HepG2 (cell line): ENCODE results near the gene SCFD2. TPM values are rescaled to one million over a fixed set of nuclear protein-coding genes. Genes with fewer than 3 reads are reported as not detected.

Experiments
- ATAC-seq: fragments of 200-7000 bp; cut with Tn5 transposase; 3 replicates; pipeline ENCODE4 v1.9.1; 2020; ENCODE audit warnings: mild to moderate bottlenecking, moderate library complexity
- BruUV-seq: library from RNA; stranded (reverse); fragments of 400-500 nt; replicated peaks from 2 replicates; lab custom pipeline; 2021; lab: Mats Ljungman, UMichigan
- CTCF ChIA-PET: fragments of 300-600 bp; formaldehyde crosslinking; extraction: SDS; loops from one replicate; lab custom pipeline; 2021; ENCODE audit warnings: low total read pairs, inconsistent platforms, low intra/inter-chr PET ratio; lab: Yijun Ruan, JAX
- POLR2A ChIA-PET: fragments of 350-600 bp; sonication (Branson Sonifier 250); formaldehyde crosslinking; loops from one replicate; lab custom pipeline; 2020; ENCODE audit warnings: antibody characterized with exemption, inconsistent platforms; lab: Yijun Ruan, JAX
- DNase-seq: peaks from one replicate; pipeline ENCODE4 v3.0.0-alpha.2; 2015; ENCODE audit warnings: low spot score
- FAIRE-seq: peaks from 3 replicates; lab custom pipeline; 2011; peaks lifted over from hg19 to GRCh38; lab: Jason Lieb, UNC
- H2AFZ ChIP-seq: one replicate; pipeline ENCODE4 v1.6.1; 2011; ENCODE audit warnings: low read length, inconsistent platforms
- H3K27ac ChIP-seq: fragments of 300-600 bp; 3 replicates; pipeline ENCODE4 v1.8.0; 2011; ENCODE audit warnings: mixed run types, mild to moderate bottlenecking, mixed read lengths, low read length, inconsistent platforms; ENCODE audit not compliant: insufficient read depth; ENCODE audit errors: extremely low read length
- H3K27me3 ChIP-seq, 2 experiments: fragments of 200-600 bp in 1 of 2; 2 replicates in 1 of 2; 3 replicates in 1 of 2; pipeline versions ENCODE4 v1.6.0 to v1.8.0; 2011; ENCODE audit warnings: low read length in 2 of 2, mild to moderate bottlenecking in 2 of 2, moderate library complexity in 2 of 2, inconsistent platforms in 1 of 2; ENCODE audit not compliant: insufficient read depth in 2 of 2, control insufficient read depth in 1 of 2
- H3K36me3 ChIP-seq, 2 experiments: fragments of 200-600 bp in 1 of 2; replicated peaks in 1 of 2; 2 replicates in 1 of 2; 3 replicates in 1 of 2; pipeline versions ENCODE4 v1.5.1 to v1.8.0; 2011; ENCODE audit warnings: low read length in 2 of 2, inconsistent platforms in 1 of 2; ENCODE audit not compliant: insufficient read depth in 2 of 2, control insufficient read depth in 1 of 2
- H3K4me1 ChIP-seq: 2 replicates; pipeline ENCODE4 v1.5.1; 2012; ENCODE audit warnings: low read length, inconsistent platforms; ENCODE audit not compliant: insufficient read depth
- H3K4me2 ChIP-seq: 2 replicates; pipeline ENCODE4 v1.6.0; 2011; ENCODE audit warnings: low read depth, low read length, inconsistent platforms
- H3K4me3 ChIP-seq, 3 experiments: fragments of 200-600 bp in 1 of 3; sonication (generic), shearing (Covaris generic) in 1 of 3; replicated peaks in 1 of 3; 2 replicates each; pipeline ENCODE4 v1.5.1; 2011 to 2016; ENCODE audit warnings: low read length in 3 of 3, inconsistent platforms in 2 of 3, low read depth in 2 of 3, mild to moderate bottlenecking in 2 of 3, control low read depth in 1 of 3, mixed read lengths in 1 of 3; ENCODE audit not compliant: insufficient read depth in 1 of 3
- H3K79me2 ChIP-seq: one replicate; pipeline ENCODE4 v1.6.1; 2011; ENCODE audit warnings: low read length, inconsistent platforms; ENCODE audit not compliant: insufficient read depth
- H3K9ac ChIP-seq: 2 replicates; pipeline ENCODE4 v1.6.0; 2011; ENCODE audit warnings: mild to moderate bottlenecking, low read depth, low read length, inconsistent platforms; ENCODE audit not compliant: insufficient read depth
- H3K9me3 ChIP-seq: 2 replicates; pipeline ENCODE4 v1.5.1; 2012; ENCODE audit warnings: mild to moderate bottlenecking, low read length
- H4K20me1 ChIP-seq: 2 replicates; pipeline ENCODE4 v1.6.0; 2011; ENCODE audit warnings: inconsistent platforms, mild to moderate bottlenecking, low read length, moderate library complexity; ENCODE audit not compliant: insufficient read depth
- CENPBD1 ChIP-seq: sonication (generic); formaldehyde crosslinking; IDR thresholded peaks from 2 replicates; pipeline ENCODE4 v1.8.0; 2022; ENCODE audit warnings: missing genetic modification reagents, low read depth, mild to moderate bottlenecking, borderline replicate concordance
- ELF3 ChIP-seq: IDR thresholded peaks from 2 replicates; pipeline ENCODE4 v1.6.1; 2016; ENCODE audit warnings: missing genetic modification reagents, missing compliant biosample characterization
- IKZF4 ChIP-seq: sonication (generic); formaldehyde crosslinking; IDR thresholded peaks from 2 replicates; pipeline ENCODE4 v1.5.1; 2020; ENCODE audit warnings: borderline replicate concordance, mild to moderate bottlenecking, low read depth, missing genetic modification reagents; ENCODE audit errors: not compliant biosample characterization
- JUND ChIP-seq: sonication (generic); formaldehyde crosslinking; IDR thresholded peaks from 2 replicates; pipeline ENCODE4 v1.8.0; 2022; ENCODE audit warnings: mild to moderate bottlenecking, missing genetic modification reagents
- TERF1 ChIP-seq: sonication (generic); formaldehyde crosslinking; IDR thresholded peaks from 2 replicates; pipeline ENCODE4 v1.8.0; 2022; ENCODE audit warnings: mild to moderate bottlenecking, missing genetic modification reagents, moderate library complexity
- ZNF124 ChIP-seq: sonication (generic); formaldehyde crosslinking; IDR thresholded peaks from 2 replicates; pipeline ENCODE4 v1.4.0; 2020; ENCODE audit warnings: missing genetic modification reagents
- ZNF24 ChIP-seq: fragments of 450-650 bp; IDR thresholded peaks from 2 replicates; pipeline ENCODE4 v1.6.1; 2017; ENCODE audit warnings: antibody characterized with exemption, mild to moderate bottlenecking
- ZNF432 ChIP-seq: sonication (generic); formaldehyde crosslinking; IDR thresholded peaks from 2 replicates; pipeline ENCODE4 v1.5.0; 2020; ENCODE audit warnings: missing genetic modification reagents, mild to moderate bottlenecking, borderline replicate concordance
- WGBS: methylation state at CpG from one replicate; pipeline ENCODE4 v1.1.6; 2017; ENCODE audit warnings: low lambda C conversion rate; 5-methylcytosine and 5-hydroxymethylcytosine counted together
- in situ Hi-C: cut with HindIII; loops from 2 replicates; pipeline ENCODE4 v1.10.0; 2017; ENCODE audit warnings: low pct_unique_long_range_greater_than_20kb; ENCODE audit not compliant: extremely low pct_ligation_motif_present
- intact Hi-C: fragments of 100-400 bp; cut with micrococcal nuclease; formaldehyde crosslinking; loops from one replicate; pipeline ENCODE4 v1.10.0; 2022; ENCODE audit not compliant: unreplicated experiment
- polyA plus RNA-seq, 8 experiments: library from polyadenylated mRNA; depleted of rRNA in 3 of 8; stranded (reverse) in 7 of 8; unstranded in 1 of 8; fragments of >200 nt; fragmentation: Illumina TruSeq in 4 of 8; extraction: Trizol in 4 of 8; gene quantifications; 2 replicates each; pipeline versions ENCODE4 v1.2.1 to v1.2.3, GENCODE V29; 2011 to 2016; ENCODE audit warnings: low read depth in 4 of 8, missing spikeins in 1 of 8, mixed read lengths in 1 of 8; ENCODE audit not compliant: insufficient read depth in 1 of 8
- total RNA-seq, 5 experiments: library from RNA; depleted of rRNA; stranded (reverse); fragments of >200 nt; fragmentation: Illumina TruSeq; extraction: Trizol; gene quantifications; 2 replicates each; pipeline ENCODE4 v1.2.3, GENCODE V29; 2016; ENCODE audit warnings: low read depth in 1 of 5

SCFD2 gene
- total and polyA plus RNA-seq, 2 of the 13 experiments (the other 11 are each of a cell fraction or from before 2014, with no cell fraction given) = 4.6 to 15.6 TPM

DNA sequence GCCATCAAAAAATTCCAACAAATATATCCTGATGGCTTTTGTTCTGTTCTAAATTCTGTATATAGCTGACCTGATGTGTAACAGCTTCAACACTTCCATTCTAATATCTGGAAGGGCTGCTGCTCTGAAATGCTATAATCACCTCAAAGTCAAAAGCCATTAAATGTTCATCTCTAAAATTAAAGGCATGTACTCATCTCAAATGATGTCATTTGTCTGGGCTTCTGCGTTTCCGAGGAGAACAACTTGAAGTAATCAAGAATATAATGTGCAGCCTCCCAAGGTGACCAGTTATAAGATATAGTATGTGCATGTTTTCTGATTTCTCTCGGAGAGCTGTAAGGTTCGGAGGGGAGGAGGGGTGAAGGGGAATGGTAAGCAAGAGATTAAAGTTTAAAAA lies 237.6 kb downstream of the SCFD2 start:
- no peaks in the 10 kb centered on the region for H4K20me1 ChIP-seq
- ChIA-PET CTCF (no interaction called here), POLR2A (no interaction called here)
- no peak overlapping the region for H2AFZ ChIP-seq
- H3K4me3 ChIP-seq = no peak overlapping the region
- ATAC-seq (no peak), DNase-seq (no peak), FAIRE-seq (no peak)
- 98% methylated on average over 4 of the region's 4 CpGs for WGBS
- H3K9ac ChIP-seq = no peak overlapping the region
- TF ChIP-seq ZNF432 (CRISPR knock-in tag) (no peak), IKZF4 (CRISPR knock-in tag) (no peak), CENPBD1 (CRISPR knock-in tag) (no peak), ZNF24 (no peak), JUND (CRISPR knock-in tag) (no peak), ZNF124 (CRISPR knock-in tag) (no peak), ELF3 (CRISPR knock-in tag) (no peak), TERF1 (CRISPR knock-in tag) (no peak)
- H3K36me3 ChIP-seq = no peaks in the 10 kb centered on the region; a peak in 1 of 5 replicates
- H3K4me1 ChIP-seq = peaks cover 18% of the 10 kb centered on the region
- no peaks in the 10 kb centered on the region for H3K27me3 ChIP-seq
- intact Hi-C loops = loop anchor here (10.0 kb wide), 1 partner anchor 157 kb away; no protein-coding TSS in a partner anchor
- no peaks in the 10 kb centered on the region for H3K79me2 ChIP-seq
- H3K9me3 ChIP-seq = no peaks in the 10 kb centered on the region
- in situ Hi-C loops = no loop called here
- H3K27ac ChIP-seq = no peak overlapping the region
- no TSS peak for BruUV-seq
- no peak overlapping the region for H3K4me2 ChIP-seq
